Right ventricle myocardium superior (tissue), 1 donor: ENCODE measurements around the gene C20orf144. TPM values are rescaled to one million over a fixed set of nuclear protein-coding genes. Genes with fewer than 3 reads are reported as not detected.

ENCODE experiments used
- ATAC-seq: fragments of 200-7000 bp; cut with Tn5 transposase; one replicate; pipeline ENCODE4 v1.9.1; 2020; ENCODE audit warnings: mild to moderate bottlenecking; ENCODE audit not compliant: poor library complexity
- DNase-seq: peaks from one replicate; pipeline ENCODE4 v3.0.0-alpha.2; 2020
- intact Hi-C: fragments of 100-400 bp; cut with DNase I; formaldehyde crosslinking; loops from one replicate; pipeline ENCODE4 v1.11.2; 2022
- total RNA-seq: library from RNA; stranded (reverse); fragmentation: NEBNext Ultra II Directional; extraction: Animal tissue kit (Norgen Biotek cat#: 25700); gene quantifications from one replicate; pipeline ENCODE4 v1.2.1, GENCODE V29; 2021
- donor health status: DM: no; HTN: yes; CAD: no; lungs with severe emphysema.

C20orf144 gene
- total RNA-seq, 1 donor from 2014 or later: not detected

DNA sequence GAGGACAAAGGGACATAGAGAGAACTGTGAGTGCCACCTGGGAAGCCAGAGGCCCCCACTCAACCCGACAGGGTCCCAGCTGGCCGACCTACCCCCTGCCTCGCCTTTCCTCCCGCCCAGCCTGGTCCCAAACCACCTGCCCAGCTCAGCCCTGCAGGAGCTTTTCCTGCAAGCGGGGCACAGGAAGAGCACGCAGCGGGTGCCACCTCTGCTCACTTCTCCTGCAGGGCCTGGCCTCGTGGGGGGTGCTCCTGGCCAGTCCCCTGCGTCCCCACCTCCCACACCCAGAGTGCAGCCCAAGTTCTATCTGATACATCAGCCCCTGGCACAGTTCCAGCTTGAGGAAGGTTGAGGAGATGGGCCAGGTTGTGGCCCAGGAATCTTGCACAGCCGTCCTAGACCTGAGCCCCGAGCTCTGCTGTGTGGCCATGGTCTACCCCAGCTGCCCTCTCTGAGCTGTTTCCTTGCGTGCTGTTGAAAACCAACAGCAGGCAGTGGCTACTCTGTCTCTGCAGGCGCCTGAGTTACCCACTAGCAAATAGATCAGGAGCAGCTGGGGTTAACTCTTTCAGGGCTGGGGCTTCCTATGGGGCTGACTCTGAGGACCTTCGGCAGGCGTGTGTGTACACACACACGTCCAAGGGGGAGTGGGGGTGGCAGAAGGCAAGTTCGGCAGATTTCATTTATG lies 10.4 kb downstream of the C20orf144 start:
- DNase-seq (no peak), ATAC-seq (no peak)
- intact Hi-C loops: no loop called here

DNA sequence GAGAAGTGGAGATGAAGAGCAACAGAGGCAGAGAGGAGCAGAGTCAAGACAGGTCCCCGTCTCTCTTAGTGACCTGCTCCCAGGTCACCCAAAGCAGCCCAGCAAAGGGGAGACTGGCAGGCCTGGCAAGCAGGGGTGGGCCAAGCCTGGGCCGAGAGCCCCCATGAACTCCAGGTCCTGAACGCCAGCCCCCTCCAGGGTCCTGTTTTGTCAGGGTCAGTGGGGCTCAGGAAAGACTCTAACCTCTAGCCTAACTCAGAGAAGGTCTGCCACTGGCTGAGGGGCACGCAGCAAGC lies 10.9 kb downstream of the C20orf144 start:
- DNase-seq (no peak), ATAC-seq (no peak)
- intact Hi-C loops: no loop called here

DNA sequence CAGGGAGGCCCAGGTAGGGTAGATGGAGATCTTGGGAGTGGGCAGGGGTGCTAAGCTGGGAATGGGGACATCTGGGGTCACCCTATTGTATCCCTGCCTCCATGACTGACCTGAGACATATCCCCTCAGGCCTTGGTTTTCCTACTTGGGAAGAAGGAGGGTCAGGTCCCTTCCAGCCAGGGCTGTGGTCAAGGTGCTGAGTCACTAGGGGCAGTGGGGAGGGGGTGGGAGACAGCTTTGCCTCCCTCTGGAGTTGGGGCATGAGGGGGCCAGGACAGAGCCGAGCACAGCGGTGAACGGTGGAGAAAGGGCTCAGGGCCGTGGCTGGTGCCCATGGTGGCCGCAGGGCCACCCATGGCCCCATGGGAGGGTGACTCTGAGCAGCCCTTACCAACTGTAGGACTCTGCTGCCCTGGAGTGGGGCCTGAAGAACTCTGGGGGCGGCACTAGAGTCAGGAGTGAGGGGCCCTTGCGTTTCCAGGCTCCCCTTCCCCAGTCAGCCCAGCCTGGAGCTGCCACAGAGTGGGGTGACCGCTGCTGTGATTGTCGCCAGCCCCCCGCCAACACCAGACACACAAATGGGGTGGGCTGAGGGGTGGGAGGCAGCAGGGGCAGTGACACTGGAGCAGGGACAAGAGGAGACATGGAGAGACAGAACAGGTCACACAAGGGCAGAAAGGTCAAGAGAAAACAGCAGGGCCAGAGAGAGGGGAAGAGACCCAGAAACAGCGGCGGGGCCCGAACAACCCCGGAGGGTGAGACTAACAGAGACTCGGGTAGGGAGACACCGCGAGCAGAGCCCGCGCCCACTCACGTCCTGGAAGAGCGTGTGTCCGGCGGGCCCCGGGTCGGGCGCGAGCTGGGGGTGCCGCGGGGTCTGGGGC lies 11.5 kb downstream of the C20orf144 start:
- intact Hi-C loops: no loop called here
- no peak for ATAC-seq
- no peak for DNase-seq

DNA sequence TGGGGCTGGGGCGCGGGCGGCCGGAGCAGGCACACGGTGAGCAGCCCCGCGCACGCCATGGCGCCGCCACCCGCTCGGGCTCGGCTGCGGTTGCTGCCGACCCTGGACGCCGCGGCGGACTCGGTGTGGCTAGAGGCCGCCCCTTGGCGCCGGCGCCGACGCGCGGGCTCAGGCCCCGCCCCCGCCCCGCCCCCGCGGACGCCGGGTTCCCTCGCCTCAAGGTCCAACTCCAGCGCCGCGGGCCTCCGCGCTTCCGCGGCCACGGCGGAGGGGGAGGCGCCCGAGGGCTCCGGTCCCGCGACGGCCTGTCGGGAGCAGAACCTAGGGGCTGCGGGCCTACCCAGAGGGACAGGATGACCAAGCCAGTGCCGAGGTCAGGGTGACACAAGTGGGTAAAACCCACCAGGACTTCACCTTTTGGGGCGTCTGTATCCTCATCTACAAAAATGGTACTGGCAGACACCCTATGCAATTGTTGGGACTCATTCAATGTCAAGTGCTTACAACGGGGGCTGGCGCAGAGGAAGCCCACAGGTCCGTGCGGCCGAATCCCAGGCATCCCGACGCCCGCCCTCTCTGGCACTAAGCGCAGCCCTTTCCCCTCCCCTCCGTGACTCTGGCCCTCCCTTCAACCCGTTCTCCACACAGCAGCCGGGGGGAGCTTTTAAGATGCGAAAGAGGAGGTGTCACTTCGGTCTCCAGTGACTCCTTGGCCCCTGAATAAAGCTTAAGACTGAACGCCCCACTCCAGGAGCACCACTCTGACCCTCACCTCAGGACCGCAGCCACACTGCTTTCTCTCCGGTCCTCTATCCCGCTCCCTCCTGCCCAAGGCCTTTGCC lies 12.4 kb downstream of the C20orf144 start, which contains the start of gene NECAB3:
Gene NECAB3, minus strand, starts transcription at position 135 of the 842 bp plus-strand sequence. Its CDS starts 76 bp downstream, at position 59.
- intact Hi-C loops: no loop called here
- ATAC-seq: peak; percentile 88
- DNase-seq: peak; percentile 92

DNA sequence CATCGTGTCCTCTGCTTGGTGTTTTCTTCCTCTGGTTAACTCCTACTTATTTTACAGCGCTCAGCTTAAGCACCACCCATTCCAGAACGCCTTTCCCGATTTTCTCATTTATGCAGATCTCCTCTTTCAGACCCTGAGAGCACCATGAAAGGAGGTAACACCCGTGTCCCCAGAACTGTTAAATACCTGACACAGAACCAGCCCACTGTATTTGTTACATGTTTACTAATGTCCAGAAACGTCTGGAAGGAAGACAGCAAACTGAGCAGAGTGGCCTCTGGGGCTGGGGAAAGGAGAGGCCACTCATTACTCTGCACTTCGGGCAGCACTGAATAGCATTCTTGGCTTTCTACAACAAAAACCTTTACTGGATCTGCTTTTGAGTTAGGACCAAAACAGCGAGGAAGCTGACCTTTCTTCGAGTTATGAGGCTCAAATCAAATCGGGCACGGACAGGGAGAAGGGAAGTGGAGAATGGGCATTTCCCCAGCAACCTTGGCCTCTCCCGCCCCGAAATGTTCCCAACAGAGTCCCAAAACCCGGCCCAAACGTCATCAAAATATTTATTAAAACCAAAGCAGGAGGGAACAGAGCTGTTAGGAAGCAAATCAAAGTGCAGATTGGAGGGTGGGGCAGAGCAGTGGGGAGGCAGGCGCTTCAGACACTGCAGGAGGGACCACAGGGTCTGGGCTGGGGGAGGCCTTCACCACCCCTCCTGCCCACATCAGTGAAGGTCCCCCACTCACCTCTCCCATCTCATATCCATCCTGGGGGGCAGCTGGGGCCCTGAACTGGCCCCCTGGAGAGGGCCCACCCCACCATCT lies 13.2 kb downstream of the C20orf144 start:
- DNase-seq: no peak
- intact Hi-C loops: no loop called here
- peak; percentile 2 for ATAC-seq

DNA sequence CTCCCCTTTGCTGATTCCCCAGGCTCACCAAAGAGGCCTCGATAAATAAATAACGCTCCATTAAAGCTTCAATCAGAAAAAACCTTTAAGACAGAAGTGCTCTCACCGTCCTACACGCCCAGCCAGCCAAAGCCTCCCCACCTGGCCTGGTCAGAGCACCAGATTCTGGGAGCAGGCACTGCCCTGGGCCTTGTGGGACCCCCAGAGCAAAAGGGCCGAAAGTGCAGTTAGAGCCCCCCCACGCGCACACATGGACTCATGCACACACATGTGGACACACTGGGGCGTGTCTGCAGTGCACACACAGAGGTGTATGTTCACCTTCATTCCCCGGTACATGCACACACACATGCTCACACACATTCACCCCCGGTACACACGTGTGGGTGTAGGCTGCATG lies 14.0 kb downstream of the C20orf144 start:
- intact Hi-C loops: no loop called here
- DNase-seq: no peak
- ATAC-seq: no peak

DNA sequence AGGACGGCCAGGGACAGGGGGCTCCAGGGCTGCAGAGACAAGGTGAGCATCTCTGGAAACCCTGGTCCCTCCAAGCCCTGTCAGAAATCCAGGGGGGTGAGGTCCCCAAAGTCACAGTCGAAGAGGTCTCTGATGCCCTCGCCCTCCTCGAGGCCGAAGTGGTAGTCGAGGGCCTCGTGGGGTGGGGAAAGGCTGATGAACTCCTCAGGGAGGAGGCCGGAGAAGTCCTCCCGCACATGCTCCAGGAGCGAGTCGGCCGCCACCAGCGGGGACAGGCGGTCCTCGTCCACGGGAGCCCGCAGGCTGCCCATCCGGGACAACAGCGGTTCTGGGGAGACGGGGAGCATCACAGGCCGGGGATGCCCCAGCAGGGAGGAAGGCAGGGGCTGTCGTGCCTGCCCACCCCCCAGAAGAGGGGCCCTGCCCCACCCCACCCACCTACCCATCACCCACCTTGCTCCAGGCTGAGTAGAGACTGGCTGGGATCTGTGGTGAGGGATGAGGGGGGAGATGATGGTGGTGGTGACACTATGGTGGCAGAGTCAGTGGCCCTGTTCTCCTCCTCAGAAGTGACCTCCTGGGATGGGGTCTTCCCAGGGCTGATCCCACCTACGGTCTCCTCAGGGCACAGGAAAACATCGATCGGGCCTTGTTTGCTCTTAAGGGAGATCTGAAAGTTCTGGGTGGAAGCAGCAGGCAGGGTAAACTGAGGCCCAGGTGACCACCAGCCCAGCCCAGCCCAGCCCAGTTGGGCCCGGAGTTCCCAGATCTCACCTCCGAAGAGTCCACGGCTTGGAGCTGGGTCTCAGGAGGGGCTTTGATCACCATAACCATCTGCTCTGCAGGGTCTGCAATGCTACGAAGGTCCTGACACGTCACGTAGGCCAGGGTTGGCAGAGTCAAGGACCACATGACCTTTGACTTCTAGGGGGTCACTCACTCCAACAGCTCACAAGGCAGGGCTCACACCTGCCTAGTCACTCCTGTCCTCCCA lies 14.8 kb downstream of the C20orf144 start:
- DNase-seq (no peak), ATAC-seq (no peak)
- intact Hi-C loops: no loop called here

DNA sequence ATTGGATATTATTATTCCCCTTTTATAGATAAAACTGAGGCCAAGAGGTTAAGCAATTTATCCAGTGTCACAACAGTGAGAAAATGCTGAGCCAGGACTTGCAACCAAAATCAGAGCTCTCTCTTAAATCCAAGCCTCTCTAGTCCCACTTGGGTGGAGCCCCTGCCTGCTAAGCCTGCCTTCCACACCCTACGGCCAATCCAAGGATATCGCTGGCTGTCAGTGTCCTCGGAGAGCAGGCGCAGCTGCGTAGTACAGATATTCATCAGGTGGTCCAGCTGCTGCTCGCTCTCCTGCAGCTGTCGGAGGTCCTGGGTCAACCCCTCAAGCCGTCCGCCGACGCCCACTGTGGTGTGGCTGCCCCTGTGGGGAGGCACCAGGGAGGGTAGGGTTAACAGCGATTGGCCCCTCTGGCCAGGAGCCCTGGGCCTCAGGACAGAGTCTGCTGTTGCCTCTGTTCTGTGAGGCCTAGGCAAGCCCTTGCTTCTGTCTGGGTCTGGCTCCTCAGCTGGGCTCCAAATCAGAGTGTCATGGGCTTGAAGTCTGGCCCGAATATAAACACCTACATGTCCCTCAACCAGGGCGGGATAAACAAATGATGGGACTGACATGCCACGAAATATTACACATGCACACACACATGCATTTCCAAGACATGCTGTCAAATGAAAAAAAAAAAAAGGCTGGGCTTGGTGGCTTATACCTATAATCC lies 16.0 kb downstream of the C20orf144 start:
- DNase-seq: peak; percentile 87
- ATAC-seq: peak; percentile 44
- intact Hi-C loops: no loop called here

DNA sequence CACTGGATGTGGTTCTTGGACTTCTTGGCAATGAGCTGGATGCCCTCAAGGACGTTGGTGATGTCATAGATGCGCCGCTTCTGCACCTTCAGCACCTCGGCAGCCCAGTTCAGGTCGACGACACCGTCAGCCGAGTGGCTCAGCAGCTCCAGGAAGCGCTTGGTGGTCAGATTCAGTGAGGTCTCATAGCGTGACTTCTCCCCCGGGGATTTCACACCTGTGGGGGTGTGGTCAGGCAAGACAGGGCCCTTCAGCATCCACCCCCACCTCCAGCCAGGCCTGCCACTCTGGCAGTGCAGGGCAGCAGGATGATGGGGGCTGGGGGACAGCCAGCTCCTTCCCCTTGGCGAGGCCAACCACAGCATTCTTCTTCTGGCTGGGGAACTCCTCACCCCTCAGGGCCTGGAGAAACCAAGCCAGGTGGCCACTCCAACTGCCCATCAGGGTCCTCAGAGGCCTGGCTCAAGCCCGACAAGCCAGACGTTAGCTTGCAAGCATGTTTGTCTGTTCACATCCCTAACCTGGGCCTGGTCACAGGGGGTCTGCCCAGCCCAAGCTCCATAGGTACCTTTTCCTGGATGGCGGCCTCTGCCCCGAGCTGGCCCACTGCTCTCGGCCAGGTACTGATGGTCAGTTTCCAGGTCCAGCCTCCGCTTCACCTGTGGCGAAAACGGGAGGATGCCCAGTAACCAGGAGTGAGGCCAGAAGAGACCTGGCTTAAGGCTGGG lies 17.8 kb downstream of the C20orf144 start:
- DNase-seq: no peak
- intact Hi-C loops: no loop called here
- ATAC-seq: no peak

DNA sequence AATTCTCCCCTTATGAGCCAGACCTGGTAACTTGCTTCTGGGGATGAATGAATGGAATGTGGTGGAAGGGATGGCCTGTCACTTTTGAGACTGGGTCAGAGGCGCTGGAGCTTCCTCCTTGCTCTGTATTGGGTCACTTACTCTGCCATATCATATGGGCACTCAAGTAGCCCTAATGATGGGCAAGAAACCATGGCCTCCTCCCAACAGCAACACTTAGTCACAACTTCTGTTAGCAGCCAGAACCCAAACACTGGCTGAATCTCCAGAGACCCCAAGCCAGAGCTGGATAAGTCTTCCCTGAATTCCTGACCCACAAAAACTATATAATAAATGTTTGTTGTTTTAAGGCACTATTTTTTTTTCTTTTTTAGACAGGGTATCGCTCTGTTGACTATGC lies 18.6 kb downstream of the C20orf144 start:
- no peak for DNase-seq
- intact Hi-C loops: no loop called here
- no peak for ATAC-seq

DNA sequence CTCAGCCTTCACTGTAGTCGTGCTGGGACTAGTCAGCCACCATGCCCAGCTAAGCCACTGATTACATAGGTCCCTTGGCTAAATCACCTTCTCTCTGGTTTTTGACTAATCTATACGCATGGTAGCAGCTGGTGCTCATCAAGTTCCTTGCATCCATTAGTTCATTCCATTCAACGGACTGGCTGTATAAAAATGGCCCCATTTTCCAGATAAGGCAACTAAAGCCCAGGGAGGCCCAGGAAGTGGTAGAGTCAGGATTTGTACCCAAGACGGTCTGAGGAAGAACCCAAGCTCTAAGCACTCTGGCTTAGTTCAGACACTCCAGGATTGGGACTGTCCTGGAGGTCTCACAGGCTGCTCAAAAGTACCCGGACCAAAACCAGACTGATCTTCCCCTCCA lies 19.2 kb downstream of the C20orf144 start:
- ATAC-seq (no peak), DNase-seq (no peak)
- intact Hi-C loops: no loop called here

DNA sequence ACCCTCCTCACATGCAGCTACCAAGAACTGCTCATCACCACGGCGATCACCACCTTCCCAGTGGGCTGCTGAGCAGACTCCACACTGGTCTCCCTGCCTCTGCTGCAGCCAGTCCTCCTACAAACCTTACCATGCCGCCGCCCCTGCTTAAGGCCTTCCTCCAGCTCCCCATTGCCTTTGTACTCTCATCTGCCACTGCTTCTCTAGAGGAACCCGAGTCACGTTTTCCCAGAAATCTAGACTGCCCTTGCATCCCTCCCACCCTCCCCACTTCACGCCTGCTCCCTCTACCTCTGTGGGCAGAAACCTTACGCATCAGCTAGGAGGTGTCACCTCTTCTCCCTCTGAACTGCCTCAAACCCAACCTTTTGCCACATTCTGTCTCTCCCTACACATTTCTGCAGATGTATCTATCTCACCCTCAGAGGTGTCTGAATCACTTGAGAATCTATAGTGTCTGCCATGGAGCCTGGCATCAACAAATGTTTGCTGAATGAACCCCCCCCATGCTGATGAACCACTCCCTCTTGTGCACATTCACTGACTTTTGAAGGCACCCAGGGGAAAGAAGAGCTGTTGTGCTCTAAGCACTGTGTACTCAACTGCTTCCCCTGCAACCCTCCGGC lies 19.7 kb downstream of the C20orf144 start:
- DNase-seq (no peak), ATAC-seq (no peak)
- intact Hi-C loops: no loop called here

DNA sequence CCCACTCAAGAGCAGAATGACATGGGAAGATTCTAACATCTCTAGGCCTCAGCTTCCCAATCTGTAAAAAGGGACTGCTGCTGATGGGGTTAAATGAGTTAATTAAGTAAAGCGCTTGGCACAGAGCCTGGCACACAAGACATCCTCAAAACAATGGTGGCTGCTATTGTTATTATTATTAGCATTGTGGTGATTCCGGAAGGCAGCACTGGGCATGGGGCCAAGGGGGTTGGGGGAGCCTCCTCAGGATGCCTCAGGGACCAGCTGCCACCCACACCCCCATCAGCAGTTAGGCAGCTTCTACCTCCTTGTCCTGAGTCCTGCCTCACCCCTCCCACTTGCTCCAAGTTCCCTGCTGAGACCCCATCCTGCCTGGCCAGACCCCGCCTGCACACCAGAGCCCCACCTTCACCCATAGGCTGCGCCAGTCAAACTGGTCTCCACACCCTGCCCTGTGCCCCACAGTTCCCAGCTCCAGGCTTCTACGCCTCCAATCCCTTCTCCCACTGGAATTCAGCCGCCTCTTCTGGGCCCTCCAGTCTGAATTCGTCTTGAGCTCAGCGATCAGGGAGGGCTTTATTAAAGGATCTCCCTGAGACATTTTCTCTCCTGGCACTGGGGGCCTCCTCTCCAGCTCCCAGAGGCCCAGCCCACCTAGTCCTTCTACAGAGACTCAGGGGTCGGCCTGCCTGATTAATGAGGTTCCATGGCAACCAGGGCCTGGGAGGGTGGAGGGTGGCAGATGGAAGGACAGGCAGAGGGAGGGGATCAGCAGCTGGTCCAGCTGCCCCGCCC lies 22.6 kb downstream of the C20orf144 start:
- intact Hi-C loops: no loop called here
- DNase-seq: no peak
- ATAC-seq: no peak

DNA sequence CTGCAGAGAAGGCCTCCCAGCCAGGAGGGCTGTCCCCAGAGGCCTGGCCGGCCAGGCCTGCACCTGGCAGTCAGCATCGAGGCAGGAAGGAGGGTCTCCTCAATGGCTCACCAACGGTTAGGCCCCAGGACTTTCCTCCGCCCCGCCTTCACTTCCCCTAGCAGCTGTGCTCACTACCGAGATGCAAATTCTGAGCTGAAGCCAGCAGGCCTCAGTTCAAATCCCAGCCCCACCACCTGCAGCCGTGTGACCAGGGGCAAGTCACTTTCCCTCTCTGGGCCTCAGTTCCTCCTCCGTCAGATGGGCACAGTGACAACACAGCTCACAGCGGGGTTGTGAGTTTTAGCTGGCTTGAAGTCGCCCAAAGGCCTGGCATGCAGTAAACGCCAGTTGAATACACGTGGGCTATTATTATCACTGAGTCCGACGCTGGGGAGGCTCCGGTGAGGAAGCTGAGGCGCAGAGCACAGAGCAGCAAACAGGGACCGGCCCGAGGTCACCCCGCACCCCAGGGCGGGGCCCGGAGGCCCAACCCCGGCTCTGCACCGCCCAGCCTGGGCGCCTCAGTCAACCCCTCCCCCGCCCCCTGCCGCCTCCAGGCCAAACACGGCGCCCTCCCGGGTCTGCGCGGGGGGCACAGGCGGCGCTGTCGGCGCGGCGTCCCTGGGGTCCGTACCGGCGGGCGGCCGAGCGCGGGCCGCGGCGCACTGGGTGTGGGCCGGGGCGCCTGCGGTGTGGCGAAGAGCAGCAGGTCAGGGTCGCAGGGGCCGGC lies 23.4 kb downstream of the C20orf144 start:
- intact Hi-C loops: no loop called here
- ATAC-seq: no peak
- no peak for DNase-seq
